Sigmoid colon (tissue), 4 donors: ENCODE results near the gene FAP.

ENCODE experiments used
- EP300 ChIP-seq, 4 donors: sonication (generic); formaldehyde crosslinking; IDR thresholded peaks; one replicate each; pipeline ENCODE4 v1.6.1; 2017; ENCODE audit warnings: antibody characterized with exemption in 4 of 4
- POLR2A ChIP-seq, 2 donors: fragments of 450-650 bp; IDR thresholded peaks; one replicate each; pipeline ENCODE4 v1.6.1; 2016; ENCODE audit warnings: antibody characterized with exemption in 2 of 2, mild to moderate bottlenecking in 2 of 2, moderate library complexity in 2 of 2
- TF ChIP-seq, protein P1 (sequence below), 4 experiments: fragments of 450-650 bp in 3 of 4; fragments of 200-600 bp in 1 of 4; IDR thresholded peaks; one replicate each; pipeline ENCODE4 v1.5.1; 2016 to 2019; ENCODE audit warnings: antibody characterized with exemption in 4 of 4, mild to moderate bottlenecking in 3 of 4, moderate library complexity in 2 of 4

DNA sequence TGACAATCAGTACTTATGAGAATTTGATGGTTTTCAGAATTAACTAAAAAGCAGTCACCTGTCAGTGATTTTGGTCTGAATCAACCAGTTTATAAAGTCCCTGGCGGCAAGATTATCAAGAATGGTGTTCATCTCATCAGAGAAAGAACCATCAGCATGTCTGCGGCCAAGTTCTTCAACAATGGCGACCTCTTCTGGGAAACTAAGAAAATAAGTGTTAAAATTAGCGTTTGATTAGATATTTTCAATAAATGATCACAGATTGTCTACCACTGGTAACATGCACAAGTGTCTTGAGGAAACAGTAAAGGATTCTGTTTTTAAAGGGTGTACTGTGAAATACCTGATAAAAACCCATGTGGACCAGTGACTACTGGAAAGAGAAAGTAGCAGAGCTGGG, 99.3 kb downstream of the FAP start:
- no peak for TF ChIP-seq POLR2A (IDR thresholded peaks at IDR 0.05)
- TF ChIP-seq, protein P1, sequence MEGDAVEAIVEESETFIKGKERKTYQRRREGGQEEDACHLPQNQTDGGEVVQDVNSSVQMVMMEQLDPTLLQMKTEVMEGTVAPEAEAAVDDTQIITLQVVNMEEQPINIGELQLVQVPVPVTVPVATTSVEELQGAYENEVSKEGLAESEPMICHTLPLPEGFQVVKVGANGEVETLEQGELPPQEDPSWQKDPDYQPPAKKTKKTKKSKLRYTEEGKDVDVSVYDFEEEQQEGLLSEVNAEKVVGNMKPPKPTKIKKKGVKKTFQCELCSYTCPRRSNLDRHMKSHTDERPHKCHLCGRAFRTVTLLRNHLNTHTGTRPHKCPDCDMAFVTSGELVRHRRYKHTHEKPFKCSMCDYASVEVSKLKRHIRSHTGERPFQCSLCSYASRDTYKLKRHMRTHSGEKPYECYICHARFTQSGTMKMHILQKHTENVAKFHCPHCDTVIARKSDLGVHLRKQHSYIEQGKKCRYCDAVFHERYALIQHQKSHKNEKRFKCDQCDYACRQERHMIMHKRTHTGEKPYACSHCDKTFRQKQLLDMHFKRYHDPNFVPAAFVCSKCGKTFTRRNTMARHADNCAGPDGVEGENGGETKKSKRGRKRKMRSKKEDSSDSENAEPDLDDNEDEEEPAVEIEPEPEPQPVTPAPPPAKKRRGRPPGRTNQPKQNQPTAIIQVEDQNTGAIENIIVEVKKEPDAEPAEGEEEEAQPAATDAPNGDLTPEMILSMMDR (IDR thresholded peaks at IDR 0.05), result no peak
- TF ChIP-seq EP300 (IDR thresholded peaks at IDR 0.05), result no peak
